GM12875 (cell line): ENCODE measurements around the gene MT3.

Experiments
- H3K4me3 ChIP-seq: one replicate; pipeline ENCODE4 v1.5.1; 2011; ENCODE audit warnings: low read depth, low read length, control low read depth
- CTCF ChIP-seq: IDR thresholded peaks from 2 replicates; pipeline ENCODE4 v1.5.1; 2011; ENCODE audit warnings: low read depth, mild to moderate bottlenecking, control low read depth, inconsistent platforms, low read length, moderate library complexity, borderline replicate concordance; ENCODE audit not compliant: insufficient read depth

Gene MT3

GRCh38 chr16:56561126-56561525, 28.2 kb upstream of the MT3 start:
- TF ChIP-seq CTCF: no peak
- no peak overlapping the region for H3K4me3 ChIP-seq

GRCh38 chr16:56564793-56565477, 24.4 kb upstream of the MT3 start, which contains the start of gene MT4:
Gene MT4 (plus strand): TSS chr16:56565073. CDS start chr16:56565129, 56 bp downstream.
- H3K4me3 ChIP-seq: no peak within 1 kb of the TSS
- TF ChIP-seq CTCF: no peak

GRCh38 chr16:56569971-56570370, 19.4 kb upstream of the MT3 start:
- H3K4me3 ChIP-seq: no peak overlapping the region
- TF ChIP-seq CTCF: no peak

- no peak overlapping the region for H3K4me3 ChIP-seq
- TF ChIP-seq CTCF: no peak
Observed at GRCh38 chr16:56571525-56571924, 17.8 kb upstream of the MT3 start.

- no peak overlapping the region for H3K4me3 ChIP-seq
- TF ChIP-seq CTCF: no peak
Observed at GRCh38 chr16:56574625-56575024, 14.7 kb upstream of the MT3 start.

GRCh38 chr16:56576585-56577299, 12.6 kb upstream of the MT3 start:
- peak; percentile 88 for TF ChIP-seq CTCF
- H3K4me3 ChIP-seq: no peak overlapping the region

- H3K4me3 ChIP-seq: no peak overlapping the region
- TF ChIP-seq CTCF: no peak
Observed at GRCh38 chr16:56577300-56577625, 12.1 kb upstream of the MT3 start.
